Pancreas (tissue), 10 donors: Measurements from ENCODE around the gene CHTF8. TPM values are rescaled to one million over a fixed set of nuclear protein-coding genes. Genes with fewer than 3 reads are reported as not detected.
A peak's percentile ranks its signal among the peaks of the same experiment; 100 is the strongest.

Experiments used
- ATAC-seq, 4 donors: fragments of 200-7000 bp; cut with Tn5 transposase; one replicate each; pipeline versions ENCODE4 v1.8.0 to v1.9.1; 2020; ENCODE audit warnings: mild to moderate bottlenecking in 4 of 4, moderate library complexity in 4 of 4
- DNase-seq, 6 donors: peaks; one replicate each; pipeline ENCODE4 v3.0.0-alpha.2; 2020
- FAIRE-seq: peaks from 2 replicates; lab custom pipeline; 2012; peaks lifted over from hg19 to GRCh38; lab: Jason Lieb, UNC
- H3K27ac ChIP-seq, 4 donors: fragments of 200-600 bp; sonication (generic); 1 replicate in 3 of 4; 2 replicates in 1 of 4; pipeline versions ENCODE4 v1.5.0 to v1.8.0; 2020
- H3K27me3 ChIP-seq, 4 donors: fragments of 200-600 bp; one replicate each; pipeline ENCODE4 v1.8.0; 2021
- H3K36me3 ChIP-seq, 3 donors: fragments of 200-600 bp; sonication (generic) in 1 of 3; one replicate each; pipeline versions ENCODE4 v1.5.0 to v1.8.0; 2020 to 2021
- H3K4me1 ChIP-seq, 3 donors: fragments of 200-600 bp; one replicate each; pipeline ENCODE4 v1.8.0; 2021
- H3K4me3 ChIP-seq, 4 donors: fragments of 200-600 bp; sonication (generic) in 2 of 4; one replicate each; pipeline versions ENCODE4 v1.5.0 to v1.8.0; 2020 to 2021
- H3K9me3 ChIP-seq, 4 donors: fragments of 200-600 bp; one replicate each; pipeline ENCODE4 v1.8.0; 2021
- WGBS, 2 donors: extraction: QIAGEN DNeasy Blood & Tissue Kit; methylation state at CpG; one replicate each; pipeline ENCODE4 v1.1.7; 2013; 5-methylcytosine and 5-hydroxymethylcytosine counted together
- intact Hi-C, 3 donors: fragments of 100-400 bp; cut with DNase I; formaldehyde crosslinking; loops; one replicate each; pipeline versions ENCODE4 v1.11.1 to v1.14.2; 2022
- polyA plus RNA-seq, 2 donors: library from polyadenylated mRNA; stranded (reverse); fragments of 200-250 nt; gene quantifications; one replicate each; pipeline ENCODE4 v1.2.3, GENCODE V29; 2013
- total RNA-seq, 6 donors: library from RNA; stranded (reverse); fragmentation: NEBNext Ultra II Directional in 4 of 6; extraction: Animal tissue kit (Norgen Biotek cat#: 25700) in 4 of 6; gene quantifications; one replicate each; pipeline versions ENCODE4 v1.2.1 to v1.2.4, GENCODE V29; 2021 to 2023
- TF ChIP-seq, protein P1 (sequence below), 4 donors: fragments of 200-600 bp; sonication (generic) in 3 of 4; IDR thresholded peaks; one replicate each; pipeline versions ENCODE4 v1.5.0 to v1.8.0; 2021; ENCODE audit warnings: antibody characterized with exemption in 4 of 4
- donor health status: healthy with polysubstance abuse.
- donor health status: DM: no; HTN: no; CAD: no; lungs with moderate emphysema.
- donor health status: DM: no; HTN: no; CAD: no.
- donor health status: control.
- donor health status: control.
- donor health status: Bipolar disorder and iron deficiency.
- donor health status: DM: yes; HTN: yes; CAD: no.
- donor health status: DM: no; HTN: no; CAD: no.
- donor health status: DM: no; HTN: no; CAD: no.
- donor health status: DM: yes; HTN: yes; CAD: no.

The CHTF8 gene
- total and polyA plus RNA-seq, 8 donors: 21.7 to 74.5 (median 41.1) TPM

DNA sequence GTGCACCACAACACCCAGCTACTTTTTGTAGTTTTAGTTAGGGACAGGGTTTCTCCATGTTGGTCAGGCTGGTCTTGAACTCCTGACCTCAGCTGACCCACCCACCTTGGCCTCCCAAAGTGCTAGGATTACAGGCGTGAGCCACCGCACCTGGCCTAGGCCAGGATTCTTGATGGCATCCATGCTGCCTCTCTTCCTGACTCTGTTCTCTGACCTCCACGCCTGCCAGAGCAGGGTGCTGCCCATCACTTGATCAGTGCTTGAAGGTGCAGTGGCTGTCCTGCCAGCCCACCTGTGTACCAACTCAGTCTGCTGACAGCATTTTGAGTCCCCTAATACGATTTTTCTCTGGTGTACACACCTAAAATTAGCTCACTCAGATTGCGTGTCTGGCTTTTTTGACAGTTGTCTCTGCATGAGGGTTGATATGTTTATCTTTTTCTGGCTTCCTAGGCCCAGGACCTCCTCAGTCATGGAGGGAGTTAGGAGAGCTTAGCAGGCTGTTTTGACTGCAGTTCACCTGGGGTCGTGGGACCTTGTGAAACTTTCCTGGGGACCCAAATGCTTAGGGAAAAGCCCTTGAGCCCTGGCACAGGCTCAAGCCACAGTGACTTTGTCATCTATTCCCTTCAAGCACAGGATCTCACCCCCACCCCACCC lies 21.0 kb downstream of the CHTF8 start:
- Histone ChIP-seq H3K4me1 (peaks cover 0 to 10% (median 9%) of the 10 kb centered on the region in 3 donors), H3K27me3 (no peaks in the 10 kb centered on the region), H3K9me3 (no peaks in the 10 kb centered on the region), H3K36me3 (no peaks in the 10 kb centered on the region), H3K27ac (no peak overlapping the region), H3K4me3 (no peak overlapping the region)
- intact Hi-C loops: no loop called here
- DNase-seq (peak in 1 of 6 donors; percentile 52), FAIRE-seq (no peak), ATAC-seq (no peak)
- TF ChIP-seq, protein P1, sequence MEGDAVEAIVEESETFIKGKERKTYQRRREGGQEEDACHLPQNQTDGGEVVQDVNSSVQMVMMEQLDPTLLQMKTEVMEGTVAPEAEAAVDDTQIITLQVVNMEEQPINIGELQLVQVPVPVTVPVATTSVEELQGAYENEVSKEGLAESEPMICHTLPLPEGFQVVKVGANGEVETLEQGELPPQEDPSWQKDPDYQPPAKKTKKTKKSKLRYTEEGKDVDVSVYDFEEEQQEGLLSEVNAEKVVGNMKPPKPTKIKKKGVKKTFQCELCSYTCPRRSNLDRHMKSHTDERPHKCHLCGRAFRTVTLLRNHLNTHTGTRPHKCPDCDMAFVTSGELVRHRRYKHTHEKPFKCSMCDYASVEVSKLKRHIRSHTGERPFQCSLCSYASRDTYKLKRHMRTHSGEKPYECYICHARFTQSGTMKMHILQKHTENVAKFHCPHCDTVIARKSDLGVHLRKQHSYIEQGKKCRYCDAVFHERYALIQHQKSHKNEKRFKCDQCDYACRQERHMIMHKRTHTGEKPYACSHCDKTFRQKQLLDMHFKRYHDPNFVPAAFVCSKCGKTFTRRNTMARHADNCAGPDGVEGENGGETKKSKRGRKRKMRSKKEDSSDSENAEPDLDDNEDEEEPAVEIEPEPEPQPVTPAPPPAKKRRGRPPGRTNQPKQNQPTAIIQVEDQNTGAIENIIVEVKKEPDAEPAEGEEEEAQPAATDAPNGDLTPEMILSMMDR (IDR thresholded peaks at IDR 0.05): no peak
- 72 to 75% methylated on average over 6 of the region's 6 CpGs for WGBS, 2 donors

DNA sequence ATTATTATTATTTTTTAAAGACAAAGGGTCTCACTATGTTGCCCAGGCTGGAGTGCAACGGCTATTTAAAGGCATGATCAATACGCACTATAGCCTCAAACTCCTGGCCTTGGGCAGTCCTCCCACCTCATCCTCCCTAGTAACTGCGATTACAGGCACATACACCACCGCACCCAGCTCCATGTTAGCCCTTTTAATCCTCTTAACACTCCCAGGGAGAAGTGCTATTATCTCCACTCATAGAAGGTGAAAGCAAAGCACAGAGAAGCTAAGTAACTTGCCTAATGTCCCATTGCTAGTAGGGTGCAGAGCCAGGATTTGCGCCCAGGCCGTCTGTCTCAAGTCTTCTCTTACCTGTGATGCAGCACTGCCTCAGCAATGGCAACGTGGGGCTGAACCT lies 22.0 kb downstream of the CHTF8 start:
- H3K9me3 ChIP-seq: no peaks in the 10 kb centered on the region
- DNase-seq (peak in 1 of 6 donors; percentile 38), ATAC-seq (no peak), FAIRE-seq (no peak)
- 85 to 95% methylated on average over 7 of the region's 7 CpGs for WGBS, 2 donors
- peaks cover 0 to 10% (median 9%) of the 10 kb centered on the region in 3 donors for H3K4me1 ChIP-seq
- no peak overlapping the region for H3K27ac ChIP-seq
- intact Hi-C loops: no loop called here
- no peaks in the 10 kb centered on the region for H3K36me3 ChIP-seq
- TF ChIP-seq, protein P1 (IDR thresholded peaks at IDR 0.05): no peak
- no peaks in the 10 kb centered on the region for H3K27me3 ChIP-seq
- no peak overlapping the region for H3K4me3 ChIP-seq

DNA sequence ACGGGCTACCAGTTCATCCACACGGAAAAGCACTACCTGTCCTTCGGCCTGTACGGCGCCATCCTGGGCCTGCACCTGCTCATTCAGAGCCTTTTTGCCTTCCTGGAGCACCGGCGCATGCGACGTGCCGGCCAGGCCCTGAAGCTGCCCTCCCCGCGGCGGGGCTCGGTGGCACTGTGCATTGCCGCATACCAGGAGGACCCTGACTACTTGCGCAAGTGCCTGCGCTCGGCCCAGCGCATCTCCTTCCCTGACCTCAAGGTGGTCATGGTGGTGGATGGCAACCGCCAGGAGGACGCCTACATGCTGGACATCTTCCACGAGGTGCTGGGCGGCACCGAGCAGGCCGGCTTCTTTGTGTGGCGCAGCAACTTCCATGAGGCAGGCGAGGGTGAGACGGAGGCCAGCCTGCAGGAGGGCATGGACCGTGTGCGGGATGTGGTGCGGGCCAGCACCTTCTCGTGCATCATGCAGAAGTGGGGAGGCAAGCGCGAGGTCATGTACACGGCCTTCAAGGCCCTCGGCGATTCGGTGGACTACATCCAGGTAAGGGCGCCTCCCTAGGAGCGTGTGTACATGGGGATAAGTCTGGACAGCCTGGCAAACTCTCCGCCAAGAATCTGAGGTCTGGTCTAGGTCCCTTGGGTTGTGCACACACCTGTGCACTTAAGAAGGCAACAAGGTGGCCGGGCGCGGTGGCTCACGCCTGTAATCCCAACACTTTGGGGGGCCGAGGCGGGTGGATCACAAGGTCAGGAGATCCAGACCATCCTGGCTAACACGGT lies 22.7 kb downstream of the CHTF8 start:
- DNase-seq (peak in 1 of 6 donors; percentile 56), FAIRE-seq (no peak), ATAC-seq (no peak)
- intact Hi-C loops: no loop called here
- no peak overlapping the region for H3K27ac ChIP-seq
- peaks cover 0 to 10% (median 9%) of the 10 kb centered on the region in 3 donors for H3K4me1 ChIP-seq
- no peaks in the 10 kb centered on the region for H3K27me3 ChIP-seq
- H3K36me3 ChIP-seq: no peaks in the 10 kb centered on the region
- no peak overlapping the region for H3K4me3 ChIP-seq
- WGBS, 2 donors: 91 to 95% methylated on average over 46 to 48 of the region's 48 CpGs
- H3K9me3 ChIP-seq: no peaks in the 10 kb centered on the region
- TF ChIP-seq, protein P1 (IDR thresholded peaks at IDR 0.05): no peak

DNA sequence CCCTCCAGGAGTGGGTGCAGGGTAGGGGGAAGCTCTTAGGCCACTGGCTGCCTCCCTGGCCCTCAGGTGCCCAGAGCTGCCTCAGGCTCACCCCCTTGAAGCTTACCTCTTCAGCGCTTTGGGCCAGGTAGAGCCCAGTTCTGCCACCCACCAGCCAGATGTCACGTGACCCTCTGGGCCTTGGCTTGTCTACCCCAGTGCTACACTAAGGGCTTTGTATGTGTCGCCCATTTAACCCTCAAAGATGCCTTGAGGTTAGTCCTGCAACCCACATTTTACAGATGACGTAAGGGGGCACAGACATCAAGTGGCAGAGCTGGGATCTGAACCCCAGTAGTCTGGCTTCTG lies 23.5 kb downstream of the CHTF8 start:
- ATAC-seq (no peak), FAIRE-seq (no peak), DNase-seq (peak in 1 of 6 donors; percentile 12)
- intact Hi-C loops: no loop called here
- Histone ChIP-seq H3K9me3 (no peaks in the 10 kb centered on the region), H3K36me3 (no peaks in the 10 kb centered on the region), H3K27me3 (no peaks in the 10 kb centered on the region), H3K4me3 (no peak overlapping the region), H3K4me1 (peaks cover 0 to 10% (median 9%) of the 10 kb centered on the region in 3 donors), H3K27ac (no peak overlapping the region)
- TF ChIP-seq, protein P1 (IDR thresholded peaks at IDR 0.05): no peak
- 90 to 94% methylated on average over 4 of the region's 4 CpGs for WGBS, 2 donors
